ENCODE data around the gene TMEM179B.
"Not testable (repeated sequence)": the region's sequence is repeated elsewhere in the genome, so short reads cannot be mapped to it uniquely, and the experiment has no call there.

TMEM179B gene

GRCh38 chr11:62789576-62789975 lies 2.4 kb downstream of the TMEM179B start:
- no peak for DNase-seq (ENCODE audit: low read depth)

- peak; percentile 78 for DNase-seq (ENCODE audit: low read depth)
These were observed 4.4 kb downstream of the TMEM179B start, which contains the start of gene TMEM223 for GRCh38 chr11:62791501-62792201. TMEM223 (minus strand) TSS chr11:62792006; CDS start chr11:62791994, 12 bp downstream.

- DNase-seq (ENCODE audit: low read depth): no peak
These were observed 5.0 kb downstream of the TMEM179B start for GRCh38 chr11:62792202-62792575.

- no peak for DNase-seq (ENCODE audit: low read depth)
These were observed 7.1 kb downstream of the TMEM179B start for GRCh38 chr11:62794201-62794775.

GRCh38 chr11:62796281-62796680 lies 9.1 kb downstream of the TMEM179B start:
- no peak for DNase-seq (ENCODE audit: low read depth)

GRCh38 chr11:62799486-62799885 lies 12.3 kb downstream of the TMEM179B start:
- DNase-seq (ENCODE audit: low read depth): no peak

GRCh38 chr11:62801071-62801470 lies 13.9 kb downstream of the TMEM179B start:
- DNase-seq (ENCODE audit: low read depth): no peak

- no peak for DNase-seq (ENCODE audit: low read depth)
These were observed 17.3 kb downstream of the TMEM179B start for GRCh38 chr11:62804310-62805075.

GRCh38 chr11:62805076-62805892 lies 18.1 kb downstream of the TMEM179B start, which contains the start of gene NXF1:
NXF1 (minus strand) TSS chr11:62805440; CDS start chr11:62805356, 84 bp downstream.
- DNase-seq (ENCODE audit: low read depth): peak; percentile 93

GRCh38 chr11:62805961-62806441 lies 18.8 kb downstream of the TMEM179B start:
- no peak for DNase-seq (ENCODE audit: low read depth)

GRCh38 chr11:62806611-62807121 lies 19.5 kb downstream of the TMEM179B start:
- no peak for DNase-seq (ENCODE audit: low read depth)

GRCh38 chr11:62810748-62811147 lies 23.5 kb downstream of the TMEM179B start:
- DNase-seq (ENCODE audit: low read depth): no peak

GRCh38 chr11:62811659-62812058 lies 24.5 kb downstream of the TMEM179B start:
- DNase-seq (ENCODE audit: low read depth): no peak

- DNase-seq (ENCODE audit: low read depth): no peak
These were observed 29.4 kb downstream of the TMEM179B start for GRCh38 chr11:62816557-62816956.

- no peak for DNase-seq (ENCODE audit: low read depth)
These were observed 29.9 kb downstream of the TMEM179B start for GRCh38 chr11:62817129-62817528.

- DNase-seq (ENCODE audit: low read depth): no peak
These were observed 36.5 kb downstream of the TMEM179B start for GRCh38 chr11:62823677-62824076.

GRCh38 chr11:62828130-62828529 lies 40.9 kb downstream of the TMEM179B start:
- not testable (repeated sequence) for DNase-seq (ENCODE audit: low read depth)

- DNase-seq (ENCODE audit: low read depth): no peak
These were observed 43.8 kb downstream of the TMEM179B start for GRCh38 chr11:62830904-62831519.

GRCh38 chr11:62831520-62832335 lies 44.5 kb downstream of the TMEM179B start, which contains the start of gene STX5:
STX5 (minus strand) TSS chr11:62832051; CDS start chr11:62831243, 808 bp downstream.
- DNase-seq (ENCODE audit: low read depth): peak; percentile 99

Data from stimulated activated CD8-positive, alpha-beta memory T cell treated with anti-CD3 and anti-CD28 coated beads, Interleukin-12 subunit alpha, Interleukin-12 subunit beta, amount 100 ng/mL, for 1 hour (primary cell).